Keratinocyte (primary cell): Measurements from ENCODE around the gene LRRC19. TPM values are rescaled to one million over a fixed set of nuclear protein-coding genes. Genes with fewer than 3 reads are reported as not detected.

ENCODE experiments used
- DNase-seq: peaks from one replicate; pipeline ENCODE4 v3.0.0-alpha.2; 2011; ENCODE audit warnings: low read depth, missing footprints, low spot score
- FAIRE-seq: peaks from 2 replicates; lab custom pipeline; 2011; peaks lifted over from hg19 to GRCh38; lab: Jason Lieb, UNC
- H2AFZ ChIP-seq: 2 replicates; pipeline ENCODE4 v1.6.0; 2012; ENCODE audit warnings: low read length, control low read depth, inconsistent platforms; ENCODE audit not compliant: control insufficient read depth
- H3K27ac ChIP-seq: 2 replicates; pipeline ENCODE4 v1.5.1; 2011; ENCODE audit warnings: low read length; ENCODE audit not compliant: control insufficient read depth, insufficient read depth
- H3K27me3 ChIP-seq: 3 replicates; pipeline ENCODE4 v1.6.0; 2011; ENCODE audit warnings: low read length; ENCODE audit not compliant: control insufficient read depth, insufficient read depth; ENCODE audit errors: extremely low read depth
- H3K36me3 ChIP-seq, 2 experiments: 2 replicates in 1 of 2; 3 replicates in 1 of 2; pipeline ENCODE4 v1.5.1; 2011; ENCODE audit warnings: low read length in 2 of 2, mild to moderate bottlenecking in 1 of 2; ENCODE audit not compliant: control insufficient read depth in 2 of 2, insufficient read depth in 2 of 2; ENCODE audit errors: extremely low read depth in 1 of 2
- H3K4me1 ChIP-seq: 3 replicates; pipeline ENCODE4 v1.5.1; 2011; ENCODE audit warnings: low read length; ENCODE audit not compliant: control insufficient read depth, insufficient read depth; ENCODE audit errors: extremely low read depth
- H3K4me2 ChIP-seq: 3 replicates; pipeline ENCODE4 v1.6.0; 2011; ENCODE audit warnings: low read depth, low read length; ENCODE audit not compliant: control insufficient read depth, insufficient read depth; ENCODE audit errors: extremely low read depth
- H3K4me3 ChIP-seq, 3 experiments: fragments of 200-600 bp in 1 of 3; sonication (generic) in 1 of 3; 2 replicates in 2 of 3; 3 replicates in 1 of 3; pipeline ENCODE4 v1.5.1; 2011 to 2016; ENCODE audit warnings: low read length in 3 of 3, mild to moderate bottlenecking in 3 of 3, control low read depth in 2 of 3, inconsistent platforms in 1 of 3, low read depth in 1 of 3, mixed read lengths in 1 of 3, mixed run types in 1 of 3, moderate library complexity in 1 of 3; ENCODE audit not compliant: control insufficient read depth in 2 of 3, insufficient read depth in 2 of 3; ENCODE audit errors: extremely low read depth in 1 of 3
- H3K79me2 ChIP-seq: 2 replicates; pipeline ENCODE4 v1.6.0; 2012; ENCODE audit warnings: low read length; ENCODE audit not compliant: control insufficient read depth, insufficient read depth
- H3K9ac ChIP-seq: 3 replicates; pipeline ENCODE4 v1.6.0; 2011; ENCODE audit warnings: low read length; ENCODE audit not compliant: control insufficient read depth, insufficient read depth; ENCODE audit errors: extremely low read depth
- H3K9me1 ChIP-seq: 3 replicates; pipeline ENCODE4 v1.6.0; 2011; ENCODE audit warnings: low read length; ENCODE audit not compliant: control insufficient read depth, insufficient read depth; ENCODE audit errors: extremely low read depth
- H3K9me3 ChIP-seq: 2 replicates; pipeline ENCODE4 v1.5.1; 2012; ENCODE audit warnings: low read depth, low read length; ENCODE audit not compliant: control insufficient read depth
- H4K20me1 ChIP-seq: 3 replicates; pipeline ENCODE4 v1.6.0; 2011; ENCODE audit warnings: low read length; ENCODE audit not compliant: control insufficient read depth, insufficient read depth; ENCODE audit errors: extremely low read depth
- EZH2 ChIP-seq: IDR thresholded peaks from one replicate; pipeline ENCODE4 v1.6.1; 2012; ENCODE audit warnings: inconsistent platforms, mild to moderate bottlenecking, low read length, moderate library complexity
- dilution Hi-C: fragments of 300-500 bp; cut with MboI; formaldehyde crosslinking; loops from one replicate; pipeline ENCODE4 v1.7.0; 2020; ENCODE audit warnings: low sequenced_read_pairs; ENCODE audit not compliant: extremely low pct_ligation_motif_present
- polyA plus RNA-seq, 5 experiments: library from polyadenylated mRNA; depleted of rRNA in 3 of 5; stranded (reverse) in 3 of 5; stranded (forward) in 1 of 5; unstranded in 1 of 5; fragments of >200 nt; gene quantifications; 1 replicate in 1 of 5; 2 replicates in 3 of 5; 3 replicates in 1 of 5; pipeline versions ENCODE4 v1.2.1 to v1.2.3, GENCODE V29; 2011 to 2012; ENCODE audit warnings: missing spikeins in 2 of 5, low read depth in 1 of 5, low replicate concordance in 1 of 5
- TF ChIP-seq, protein P1 (sequence below), 3 experiments: IDR thresholded peaks in 1 of 3; conservative IDR thresholded peaks in 1 of 3; optimal IDR thresholded peaks in 1 of 3; 2 replicates in 2 of 3; 3 replicates in 1 of 3; pipeline versions ENCODE3 to v1.5.1; 2011; ENCODE audit warnings: low read length in 3 of 3, mild to moderate bottlenecking in 3 of 3, moderate library complexity in 2 of 3, control low read depth in 1 of 3, inconsistent platforms in 1 of 3; ENCODE audit not compliant: insufficient read depth in 2 of 3; ENCODE audit errors: extremely low read depth in 1 of 3

The LRRC19 gene
- polyA plus RNA-seq, 1 donor (not counting 4 experiments of a cell fraction or from before 2014, with no cell fraction given), result not detected

DNA sequence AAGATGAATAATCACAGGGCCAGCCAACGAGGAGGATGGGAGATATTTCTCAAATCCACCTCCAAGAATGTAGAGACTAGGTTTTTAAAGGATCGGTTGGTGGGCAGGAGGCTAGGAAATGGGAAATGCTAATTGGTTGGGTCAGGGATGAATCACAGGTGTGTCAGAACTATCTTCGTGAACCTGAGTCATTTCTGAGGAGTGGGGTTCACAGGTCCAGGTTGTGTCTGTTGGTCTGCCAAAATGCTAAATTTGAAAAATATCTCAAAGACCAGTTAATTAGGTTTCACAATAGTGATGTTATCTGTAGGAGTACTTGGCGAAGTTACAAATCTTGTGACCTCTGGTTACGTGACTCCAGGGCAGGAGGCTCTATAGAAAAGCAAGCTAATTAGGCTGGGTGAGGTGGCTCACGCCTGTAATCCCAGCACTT lies 55.8 kb downstream of the LRRC19 start:
- H3K79me2 ChIP-seq, result peaks cover 23% of the 10 kb centered on the region
- DNase-seq, result no peak
- no peaks in the 10 kb centered on the region for H3K9me1 ChIP-seq
- H4K20me1 ChIP-seq, result no peaks in the 10 kb centered on the region
- peaks cover 19% of the 10 kb centered on the region for H3K4me1 ChIP-seq
- H3K27me3 ChIP-seq, result no peaks in the 10 kb centered on the region
- peak overlapping the region; percentile 19 for H2AFZ ChIP-seq
- TF ChIP-seq, protein P1, sequence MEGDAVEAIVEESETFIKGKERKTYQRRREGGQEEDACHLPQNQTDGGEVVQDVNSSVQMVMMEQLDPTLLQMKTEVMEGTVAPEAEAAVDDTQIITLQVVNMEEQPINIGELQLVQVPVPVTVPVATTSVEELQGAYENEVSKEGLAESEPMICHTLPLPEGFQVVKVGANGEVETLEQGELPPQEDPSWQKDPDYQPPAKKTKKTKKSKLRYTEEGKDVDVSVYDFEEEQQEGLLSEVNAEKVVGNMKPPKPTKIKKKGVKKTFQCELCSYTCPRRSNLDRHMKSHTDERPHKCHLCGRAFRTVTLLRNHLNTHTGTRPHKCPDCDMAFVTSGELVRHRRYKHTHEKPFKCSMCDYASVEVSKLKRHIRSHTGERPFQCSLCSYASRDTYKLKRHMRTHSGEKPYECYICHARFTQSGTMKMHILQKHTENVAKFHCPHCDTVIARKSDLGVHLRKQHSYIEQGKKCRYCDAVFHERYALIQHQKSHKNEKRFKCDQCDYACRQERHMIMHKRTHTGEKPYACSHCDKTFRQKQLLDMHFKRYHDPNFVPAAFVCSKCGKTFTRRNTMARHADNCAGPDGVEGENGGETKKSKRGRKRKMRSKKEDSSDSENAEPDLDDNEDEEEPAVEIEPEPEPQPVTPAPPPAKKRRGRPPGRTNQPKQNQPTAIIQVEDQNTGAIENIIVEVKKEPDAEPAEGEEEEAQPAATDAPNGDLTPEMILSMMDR (optimal IDR thresholded peaks at IDR 0.05 in 1 of 3, IDR thresholded peaks at IDR 0.05 in 1 of 3, conservative IDR thresholded peaks at IDR 0.05 in 1 of 3; ENCODE audit: extremely low read depth in 1 of 3, insufficient read depth in 2 of 3, low read length in 3 of 3), result no peak
- no peak for TF ChIP-seq EZH2
- dilution Hi-C loops, result no loop called here
- peak overlapping the region; percentile 2 for H3K27ac ChIP-seq
- no peak overlapping the region for H3K4me3 ChIP-seq
- peak overlapping the region; percentile 22 for H3K4me2 ChIP-seq
- H3K9ac ChIP-seq, result no peak overlapping the region
- no peak for FAIRE-seq
- no peaks in the 10 kb centered on the region for H3K36me3 ChIP-seq
- no peaks in the 10 kb centered on the region for H3K9me3 ChIP-seq

DNA sequence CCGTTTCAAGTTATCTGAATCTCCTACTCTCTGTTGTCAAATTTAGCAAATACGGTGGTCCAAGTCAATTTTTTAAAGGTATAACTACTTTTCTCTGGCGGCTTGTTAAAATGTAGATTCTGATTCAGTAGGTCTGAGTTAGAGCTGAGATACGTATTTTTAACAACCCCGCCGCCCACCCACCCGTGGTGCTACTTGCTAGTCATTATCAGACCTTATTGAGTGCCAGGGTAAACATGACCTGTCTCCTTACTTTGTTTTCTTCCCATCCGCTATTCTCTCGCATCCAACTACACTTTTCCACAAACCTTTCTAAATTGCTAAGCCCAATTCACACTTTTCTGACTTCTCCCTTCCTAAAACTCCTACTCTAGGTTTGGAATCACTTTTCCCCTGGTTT lies 57.7 kb downstream of the LRRC19 start:
- H3K4me3 ChIP-seq, result peak overlapping the region; percentile 83 to 86 (median 85)

More for the DNA sequence above, 57.7 kb downstream of the LRRC19 start:
- DNase-seq, result no peak
- TF ChIP-seq, protein P1 (optimal IDR thresholded peaks at IDR 0.05 in 1 of 3, IDR thresholded peaks at IDR 0.05 in 1 of 3, conservative IDR thresholded peaks at IDR 0.05 in 1 of 3; ENCODE audit: extremely low read depth in 1 of 3, insufficient read depth in 2 of 3, low read length in 3 of 3), result no peak
- TF ChIP-seq EZH2, result no peak
- dilution Hi-C loops, result no loop called here
- Histone ChIP-seq H3K4me1 (peaks cover 19% of the 10 kb centered on the region), H3K27ac (peak overlapping the region; percentile 99), H3K9me3 (no peaks in the 10 kb centered on the region), H3K36me3 (peaks cover 0 to 3% of the 10 kb centered on the region in 2 experiments), H3K9me1 (no peaks in the 10 kb centered on the region), H3K27me3 (no peaks in the 10 kb centered on the region), H3K9ac (peak overlapping the region; percentile 99), H3K4me2 (peak overlapping the region; percentile 87), H4K20me1 (no peaks in the 10 kb centered on the region), H3K79me2 (peaks cover 42% of the 10 kb centered on the region), H2AFZ (peak overlapping the region; percentile 97)
- no peak for FAIRE-seq
